GM12874 (cell line): ENCODE data around the gene ARID5B.

ENCODE experiments used
- CTCF ChIP-seq: IDR thresholded peaks from 2 replicates; pipeline ENCODE4 v1.5.1; 2011; ENCODE audit warnings: low read depth, mild to moderate bottlenecking, control low read depth, low read length, moderate library complexity; ENCODE audit not compliant: insufficient read depth

Gene ARID5B

GRCh38 chr10:61878740-61879068, 22.8 kb upstream of the ARID5B start:
- TF ChIP-seq CTCF: no peak

- TF ChIP-seq CTCF: no peak
These were observed 18.7 kb upstream of the ARID5B start for GRCh38 chr10:61882621-61883370.

GRCh38 chr10:61883371-61884025, 18.0 kb upstream of the ARID5B start:
- no peak for TF ChIP-seq CTCF

- no peak for TF ChIP-seq CTCF
These were observed 13.7 kb upstream of the ARID5B start for GRCh38 chr10:61887772-61888171.

GRCh38 chr10:61888744-61889143, 12.8 kb upstream of the ARID5B start:
- TF ChIP-seq CTCF: no peak

GRCh38 chr10:61890430-61890829, 11.1 kb upstream of the ARID5B start:
- TF ChIP-seq CTCF: no peak

- TF ChIP-seq CTCF: no peak
These were observed 10.6 kb upstream of the ARID5B start for GRCh38 chr10:61890881-61891409.
